GM18499 (cell line): ENCODE measurements around the gene CHST13.
"Not testable (repeated sequence)": the region's sequence is repeated elsewhere in the genome, so short reads cannot be mapped to it uniquely, and the experiment has no call there.

Experiments
- ATAC-seq: cut with Tn5 transposase; IDR thresholded peaks from one replicate; pipeline ENCODE4 v1.9.1; 2021; ENCODE audit warnings: moderate number of reproducible peaks; ENCODE audit not compliant: insufficient read depth, unreplicated experiment

CHST13 gene

DNA sequence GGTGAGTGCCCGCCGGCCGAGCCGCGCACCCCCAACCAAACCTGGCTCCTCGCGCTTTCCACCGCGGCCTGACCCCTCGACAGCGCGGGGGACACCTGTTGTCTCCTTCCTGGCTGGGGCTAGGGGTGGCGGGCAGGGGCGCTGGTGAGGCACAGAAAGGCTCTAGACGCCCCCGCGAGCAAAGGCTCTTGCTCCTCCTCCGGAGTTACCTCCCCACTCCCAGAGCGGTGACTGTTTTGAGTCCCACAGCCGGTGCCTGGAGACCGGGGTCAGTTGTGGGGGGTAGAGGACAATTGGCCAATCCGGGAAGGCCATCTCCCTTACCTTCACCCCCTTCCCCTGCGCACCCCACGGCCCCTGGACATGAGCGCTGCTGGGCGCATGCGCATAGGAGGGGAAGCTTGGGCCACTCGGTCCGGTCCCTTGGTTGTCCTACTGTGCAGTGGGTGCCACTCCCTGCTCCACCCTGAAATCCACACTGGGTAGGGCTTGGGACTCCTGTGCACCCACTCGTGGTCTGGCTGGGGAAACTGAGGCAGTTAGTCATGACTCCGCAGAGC, 554 bp downstream of the CHST13 start:
- ATAC-seq = no peak

- ATAC-seq = no peak
Observed at GRCh38 chr3:126525091-126525852, 1.3 kb downstream of the CHST13 start.

DNA sequence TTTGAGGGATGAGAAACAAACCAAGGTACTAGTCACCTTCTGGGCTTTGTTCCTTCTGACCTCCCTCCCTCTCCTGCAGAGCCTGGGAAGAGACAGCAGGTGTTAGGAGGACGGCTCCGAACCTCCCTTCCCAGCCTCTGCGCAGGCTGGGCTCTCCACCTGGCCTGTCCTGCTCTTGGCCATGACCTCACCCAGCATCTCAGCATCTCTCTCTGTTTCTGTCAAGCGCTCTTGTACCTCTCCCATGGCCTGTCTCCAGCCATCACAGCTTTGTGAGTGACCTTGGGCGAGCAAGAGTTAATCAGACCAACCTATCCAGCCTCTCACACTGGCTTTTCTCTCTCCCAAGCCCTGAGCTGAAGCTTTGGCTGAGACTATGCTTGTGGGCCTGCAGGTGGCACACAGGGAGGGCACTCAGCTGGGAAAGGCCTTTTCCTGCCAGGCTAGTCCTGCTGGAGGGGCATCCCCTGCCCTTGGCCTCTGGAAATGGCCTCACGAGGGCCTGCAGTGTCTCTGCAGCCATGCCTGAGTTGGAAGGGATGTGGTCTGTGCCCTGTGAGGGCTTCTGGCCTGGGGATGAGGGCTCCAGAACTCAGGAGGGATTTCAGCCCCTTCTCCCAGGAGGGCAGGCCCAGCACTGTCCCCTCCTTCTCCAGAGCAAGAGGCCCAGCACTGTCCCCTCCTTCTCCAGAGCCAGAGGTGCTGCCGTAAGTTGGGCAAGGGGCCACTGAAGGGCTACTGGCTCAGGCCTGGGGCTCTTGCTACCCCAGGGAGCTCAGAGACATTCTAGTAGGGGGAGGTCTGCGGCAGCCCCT, 2.1 kb downstream of the CHST13 start:
- ATAC-seq = no peak

DNA sequence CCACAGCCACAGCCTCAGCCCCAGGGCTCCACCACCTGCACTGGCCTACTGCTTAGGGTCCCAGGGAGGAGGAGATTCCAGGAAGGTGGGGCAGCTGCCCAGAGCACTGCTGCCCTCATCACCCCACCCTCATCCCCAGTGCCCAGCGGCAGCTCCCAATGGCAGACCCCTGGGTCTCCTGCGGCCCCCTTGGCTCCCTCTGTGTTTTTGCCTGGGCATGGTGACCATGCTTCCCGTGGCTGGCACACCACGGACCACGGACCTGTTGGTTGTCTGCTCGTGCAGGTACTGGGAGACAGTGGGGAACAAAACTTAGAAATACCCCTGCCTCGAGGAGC, 2.7 kb downstream of the CHST13 start:
- no peak for ATAC-seq

GRCh38 chr3:126527006-126527405, 3.1 kb downstream of the CHST13 start:
- no peak for ATAC-seq

DNA sequence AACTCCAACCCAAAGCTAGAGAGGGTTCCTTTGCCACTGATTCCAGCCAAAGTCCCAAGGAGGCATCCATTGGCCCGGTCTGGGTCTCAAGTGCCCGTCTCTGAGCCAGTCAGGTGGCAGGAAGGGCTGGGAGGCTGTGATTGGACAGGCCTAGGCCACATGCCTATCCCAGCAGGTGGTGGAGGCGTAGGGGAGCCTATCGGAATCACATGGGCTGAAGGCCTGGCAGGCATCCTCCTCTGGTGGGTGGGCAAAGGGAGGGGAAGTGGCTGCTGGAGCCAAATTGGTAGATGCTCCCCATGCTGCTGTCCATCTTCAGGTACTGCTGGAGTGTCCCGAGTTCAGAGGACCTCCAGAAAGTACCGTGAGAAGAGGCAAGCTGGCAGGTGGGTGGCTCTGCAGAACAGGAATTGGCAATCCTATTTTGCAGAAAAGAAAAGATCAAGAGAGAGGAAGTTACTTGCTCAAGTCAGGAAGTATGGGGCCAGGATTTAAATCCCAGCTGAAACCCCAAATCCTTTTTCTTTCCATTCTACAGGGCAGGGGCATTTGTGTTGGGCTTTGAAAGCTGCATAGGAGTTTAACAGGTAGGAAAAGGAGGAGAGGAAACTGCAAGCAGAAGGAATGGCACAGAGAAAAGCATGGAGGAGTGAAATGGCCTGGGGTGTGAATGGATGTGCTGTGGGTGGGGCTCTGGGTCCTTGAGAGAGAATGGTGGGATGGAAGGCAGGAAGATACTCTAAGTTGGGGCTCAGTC, 3.7 kb downstream of the CHST13 start:
- ATAC-seq = no peak

DNA sequence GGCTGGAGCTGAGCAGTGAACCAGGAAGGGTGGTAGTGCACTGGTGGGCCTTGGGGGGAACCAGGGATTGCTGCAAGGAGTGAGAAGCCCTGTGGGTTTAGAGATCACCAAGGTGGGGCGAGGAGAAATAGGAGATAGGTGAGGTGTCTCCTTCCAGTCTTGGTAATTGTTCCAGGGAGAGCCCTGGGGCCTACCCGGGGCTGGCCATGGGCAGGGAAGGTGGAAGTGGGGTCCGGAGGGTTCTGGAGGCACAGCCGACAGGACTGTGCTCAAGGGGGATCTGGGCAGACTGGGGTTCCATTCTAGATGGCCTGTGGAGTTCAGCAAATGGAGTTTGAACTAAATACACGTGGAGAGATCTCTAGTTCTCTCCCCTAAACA, 4.5 kb downstream of the CHST13 start:
- no peak for ATAC-seq

DNA sequence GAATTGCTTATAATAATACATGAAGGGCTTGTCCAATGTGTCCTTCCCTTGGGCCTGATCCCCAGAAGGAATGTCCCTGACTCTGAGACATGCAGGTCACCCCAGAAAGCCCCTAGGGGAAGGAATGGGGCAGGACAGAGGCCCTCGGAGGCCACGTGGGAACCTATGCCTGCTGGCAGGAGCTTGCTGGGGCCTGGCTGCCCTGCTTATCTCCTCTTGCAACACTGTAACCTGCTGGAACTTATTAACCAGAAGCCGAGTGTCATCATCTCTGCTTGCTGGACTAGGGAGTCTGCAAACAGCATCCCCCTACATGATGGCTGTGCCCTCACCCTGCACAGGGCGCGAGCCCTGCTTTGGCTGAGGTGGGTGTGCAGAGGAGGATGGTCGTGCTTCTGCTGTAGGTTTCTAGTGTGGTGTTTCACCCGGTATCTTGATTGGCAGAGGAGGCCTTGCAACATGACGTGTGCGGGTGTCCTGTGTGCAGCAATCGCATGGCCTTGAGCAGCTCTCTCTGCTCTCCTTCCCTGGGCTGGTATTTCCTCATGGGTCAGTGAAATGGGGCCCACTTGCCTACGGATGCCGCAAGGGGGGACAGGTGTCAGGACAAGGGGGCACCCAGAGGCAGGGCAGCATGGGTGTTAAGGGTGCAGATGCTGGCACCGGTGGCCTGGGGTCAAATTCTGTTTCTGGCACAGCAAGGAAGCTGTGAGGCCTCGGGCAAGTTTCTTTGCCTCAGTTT, 5.0 kb downstream of the CHST13 start:
- ATAC-seq = no peak

GRCh38 chr3:126529585-126530170, 5.7 kb downstream of the CHST13 start:
- no peak for ATAC-seq

GRCh38 chr3:126530171-126531050, 6.5 kb downstream of the CHST13 start:
- no peak for ATAC-seq

DNA sequence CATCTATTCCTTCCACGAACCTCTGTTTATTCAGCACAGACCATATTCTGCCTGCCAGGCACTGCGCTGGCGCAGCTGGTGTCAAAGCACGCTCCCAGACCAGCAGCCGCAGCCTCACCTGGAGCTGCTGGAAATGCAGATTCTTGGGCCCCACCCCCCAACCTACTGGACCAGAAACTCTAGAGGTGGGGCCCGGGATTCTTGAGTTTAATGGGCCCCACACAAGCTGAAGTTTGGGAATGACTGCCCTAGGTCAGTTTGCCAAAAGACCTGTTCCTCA, 7.0 kb downstream of the CHST13 start:
- ATAC-seq = no peak

DNA sequence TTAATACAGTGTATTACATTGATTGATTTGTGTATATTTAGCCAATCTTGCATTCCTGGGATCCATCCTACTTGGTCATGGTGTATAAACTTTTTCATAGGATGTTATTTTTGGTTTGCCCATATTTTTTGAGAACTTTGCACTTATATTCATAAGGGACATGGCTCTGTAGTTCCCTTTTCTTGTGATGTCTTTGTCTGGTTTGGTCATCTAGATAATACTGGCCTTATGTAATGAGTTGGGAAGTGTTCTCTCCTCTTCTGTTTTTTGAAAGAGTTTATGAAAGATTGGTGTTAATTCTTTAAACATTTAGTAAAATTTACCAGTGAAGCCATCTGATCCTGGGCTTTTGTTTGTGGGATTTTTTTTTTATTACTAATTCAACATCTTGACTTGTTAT, 9.6 kb downstream of the CHST13 start:
- ATAC-seq = no peak

DNA sequence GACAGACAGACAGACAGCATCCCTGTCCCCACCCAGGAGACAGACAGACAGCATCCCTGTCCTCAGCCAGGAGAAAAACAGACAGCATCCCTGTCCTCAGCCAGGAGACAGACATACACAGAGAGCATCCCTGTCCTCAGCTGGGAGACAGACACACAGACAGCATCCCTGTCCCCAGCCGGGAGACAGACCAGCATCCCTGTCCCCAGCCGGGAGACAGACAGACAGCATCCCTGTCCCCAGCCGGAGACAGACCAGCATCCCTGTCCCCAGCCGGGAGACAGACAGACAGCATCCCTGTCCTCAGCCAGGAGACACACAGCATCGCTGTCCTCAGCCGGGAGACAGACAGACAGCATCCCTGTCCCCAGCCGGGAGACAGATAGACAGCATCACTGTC, 10.8 kb downstream of the CHST13 start:
- not testable (repeated sequence) for ATAC-seq

DNA sequence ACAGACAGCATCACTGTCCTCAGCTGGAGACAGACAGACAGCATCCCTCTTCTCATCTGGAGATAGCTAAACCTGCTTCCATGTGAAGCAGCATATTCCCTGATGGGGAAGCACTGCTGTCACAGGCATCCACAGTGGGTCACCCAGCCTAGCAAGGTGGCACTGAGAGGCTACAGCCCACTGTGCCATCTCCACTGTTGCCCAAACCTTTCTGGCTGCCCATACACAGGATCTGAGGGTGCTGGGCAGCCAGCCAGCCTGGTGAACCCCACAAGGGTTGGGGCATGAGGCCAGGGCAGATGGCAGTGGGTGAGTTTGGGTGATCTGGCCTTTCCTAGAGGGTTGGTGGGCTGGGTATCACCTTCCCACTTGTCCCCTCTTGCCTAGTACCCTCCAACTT, 11.7 kb downstream of the CHST13 start:
- ATAC-seq = no peak

DNA sequence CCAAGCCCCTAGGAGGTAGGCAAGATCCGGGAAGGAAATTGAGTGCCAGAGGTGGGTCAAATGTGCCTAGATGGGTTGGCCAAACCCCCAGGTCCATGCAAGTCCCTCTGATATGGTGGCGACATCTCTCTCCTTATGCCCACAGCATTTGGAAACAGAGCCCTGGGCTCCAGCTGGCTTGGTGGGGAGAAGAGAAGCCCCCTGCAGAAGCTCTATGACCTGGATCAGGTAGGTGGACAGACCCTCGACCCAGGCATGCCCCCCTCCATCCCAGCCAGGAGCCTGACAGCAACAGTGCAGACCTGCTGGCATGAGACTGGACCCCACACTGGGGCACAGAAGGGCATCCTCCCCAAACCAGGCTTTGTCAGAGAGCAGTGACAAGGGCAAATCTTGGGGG, 12.2 kb downstream of the CHST13 start:
- no peak for ATAC-seq

DNA sequence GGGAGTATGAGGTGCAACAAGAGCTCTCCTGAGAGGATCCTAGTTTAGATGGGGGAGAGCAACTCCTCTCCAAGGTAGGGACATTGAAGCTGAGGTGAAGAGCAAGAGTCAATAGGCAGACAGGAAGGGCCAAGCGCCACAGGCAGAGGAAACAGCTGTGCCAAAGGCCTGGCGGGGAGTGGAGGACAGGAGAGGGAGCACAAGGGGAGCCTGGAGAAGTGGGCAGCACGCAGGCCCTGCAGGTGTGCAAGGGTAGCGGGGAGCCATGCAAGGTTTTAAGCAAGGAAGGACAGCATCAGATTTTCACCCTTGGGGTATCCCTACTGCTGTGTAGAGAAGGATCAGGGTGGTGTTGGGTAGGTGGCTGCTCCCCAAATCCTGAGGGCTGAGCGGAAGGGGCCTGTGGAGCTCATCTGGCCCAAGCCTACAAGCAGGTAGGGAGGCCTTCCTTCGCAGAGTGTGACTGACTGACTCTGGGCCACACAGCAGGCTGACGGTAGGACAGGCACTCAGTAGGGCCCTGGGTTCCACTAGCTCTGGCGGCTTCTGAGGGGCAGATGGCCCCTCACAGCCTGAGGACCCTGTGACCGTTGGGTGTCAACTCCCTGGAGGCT, 13.3 kb downstream of the CHST13 start:
- no peak for ATAC-seq

- no peak for ATAC-seq
Observed at GRCh38 chr3:126537730-126538281, 13.9 kb downstream of the CHST13 start.

DNA sequence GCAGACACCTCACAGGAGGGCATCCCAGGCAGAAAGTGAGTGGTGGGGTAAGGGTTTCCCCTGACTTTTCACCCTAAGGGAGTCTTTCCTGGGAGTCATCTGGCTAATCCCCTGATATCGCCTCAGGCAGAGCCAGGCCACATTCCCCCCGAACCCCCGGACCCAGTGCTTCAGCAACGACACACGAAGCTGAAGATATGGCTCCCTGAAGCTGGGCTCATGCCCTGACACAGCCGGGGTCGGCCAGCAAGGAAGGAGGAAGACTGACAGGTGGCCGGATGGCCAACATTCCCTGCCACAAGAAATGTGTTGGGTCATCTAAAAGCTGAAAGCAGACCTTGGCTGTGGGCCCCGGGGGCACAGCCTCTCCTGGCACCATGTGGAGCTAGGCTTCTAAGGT, 14.4 kb downstream of the CHST13 start:
- ATAC-seq = no peak
